ENCODE data around the gene ANAPC2. TPM values are rescaled to one million over a fixed set of nuclear protein-coding genes. Genes with fewer than 3 reads are reported as not detected.

Gene ANAPC2
- polyA plus RNA-seq, 1 experiment: 12.1 TPM

DNA sequence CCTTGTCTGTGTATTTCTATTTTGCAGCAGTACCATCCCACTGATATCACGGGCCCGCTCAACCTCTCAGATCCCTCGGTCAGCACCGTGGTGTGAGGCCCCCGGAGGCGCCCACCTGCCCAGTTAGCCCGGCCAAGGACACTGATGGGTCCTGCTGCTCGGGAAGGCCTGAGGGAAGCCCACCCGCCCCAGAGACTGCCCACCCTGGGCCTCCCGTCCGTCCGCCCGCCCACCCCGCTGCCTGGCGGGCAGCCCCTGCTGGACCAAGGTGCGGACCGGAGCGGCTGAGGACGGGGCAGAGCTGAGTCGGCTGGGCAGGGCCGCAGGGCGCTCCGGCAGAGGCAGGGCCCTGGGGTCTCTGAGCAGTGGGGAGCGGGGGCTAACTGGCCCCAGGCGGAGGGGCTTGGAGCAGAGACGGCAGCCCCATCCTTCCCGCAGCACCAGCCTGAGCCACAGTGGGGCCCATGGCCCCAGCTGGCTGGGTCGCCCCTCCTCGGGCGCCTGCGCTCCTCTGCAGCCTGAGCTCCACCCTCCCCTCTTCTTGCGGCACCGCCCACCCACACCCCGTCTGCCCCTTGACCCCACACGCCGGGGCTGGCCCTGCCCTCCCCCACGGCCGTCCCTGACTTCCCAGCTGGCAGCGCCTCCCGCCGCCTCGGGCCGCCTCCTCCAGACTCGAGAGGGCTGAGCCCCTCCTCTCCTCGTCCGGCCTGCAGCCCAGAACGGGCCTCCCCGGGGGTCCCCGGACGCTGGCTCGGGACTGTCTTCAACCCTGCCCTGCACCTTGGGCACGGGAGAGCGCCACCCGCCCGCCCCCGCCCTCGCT, 20.4 kb downstream of the ANAPC2 start:
- TF ChIP-seq, protein P1, sequence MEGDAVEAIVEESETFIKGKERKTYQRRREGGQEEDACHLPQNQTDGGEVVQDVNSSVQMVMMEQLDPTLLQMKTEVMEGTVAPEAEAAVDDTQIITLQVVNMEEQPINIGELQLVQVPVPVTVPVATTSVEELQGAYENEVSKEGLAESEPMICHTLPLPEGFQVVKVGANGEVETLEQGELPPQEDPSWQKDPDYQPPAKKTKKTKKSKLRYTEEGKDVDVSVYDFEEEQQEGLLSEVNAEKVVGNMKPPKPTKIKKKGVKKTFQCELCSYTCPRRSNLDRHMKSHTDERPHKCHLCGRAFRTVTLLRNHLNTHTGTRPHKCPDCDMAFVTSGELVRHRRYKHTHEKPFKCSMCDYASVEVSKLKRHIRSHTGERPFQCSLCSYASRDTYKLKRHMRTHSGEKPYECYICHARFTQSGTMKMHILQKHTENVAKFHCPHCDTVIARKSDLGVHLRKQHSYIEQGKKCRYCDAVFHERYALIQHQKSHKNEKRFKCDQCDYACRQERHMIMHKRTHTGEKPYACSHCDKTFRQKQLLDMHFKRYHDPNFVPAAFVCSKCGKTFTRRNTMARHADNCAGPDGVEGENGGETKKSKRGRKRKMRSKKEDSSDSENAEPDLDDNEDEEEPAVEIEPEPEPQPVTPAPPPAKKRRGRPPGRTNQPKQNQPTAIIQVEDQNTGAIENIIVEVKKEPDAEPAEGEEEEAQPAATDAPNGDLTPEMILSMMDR (IDR thresholded peaks at IDR 0.05; ENCODE audit: low read depth, low read length): no peak
- Histone ChIP-seq H3K27me3 (ENCODE audit: control insufficient read depth, insufficient read depth, low read length) (peaks cover 71% of the 10 kb centered on the region), H3K4me3 (ENCODE audit: low read depth, low read length) (no peak overlapping the region), H3K9me3 (ENCODE audit: control insufficient read depth, insufficient read depth, low read length) (peaks cover 3% of the 10 kb centered on the region; the same call in 1 of the 2 replicates), H3K27ac (ENCODE audit: low read depth, low read length) (no peak overlapping the region)
- ChIA-PET CTCF (no interaction called here), POLR2A (no interaction called here)
- no peak for DNase-seq (ENCODE audit: low read depth, low spot score)

DNA sequence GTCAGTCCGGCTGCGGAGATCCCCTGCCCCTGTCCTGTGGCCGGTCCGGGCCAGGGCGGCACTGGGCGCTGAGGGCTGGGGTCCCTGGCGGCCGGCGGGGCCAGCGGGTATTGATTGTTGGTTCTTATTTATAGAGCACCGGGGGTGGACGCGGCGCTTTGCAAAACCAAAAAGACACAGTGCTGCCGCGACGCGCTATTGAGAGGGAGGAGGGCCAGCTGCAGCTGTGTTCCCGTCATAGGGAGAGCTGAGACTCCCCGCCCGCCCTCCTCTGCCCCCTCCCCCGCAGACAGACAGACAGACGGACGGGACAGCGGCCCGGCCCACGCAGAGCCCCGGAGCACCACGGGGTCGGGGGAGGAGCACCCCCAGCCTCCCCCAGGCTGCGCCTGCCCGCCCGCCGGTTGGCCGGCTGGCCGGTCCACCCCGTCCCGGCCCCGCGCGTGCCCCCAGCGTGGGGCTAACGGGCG, 21.0 kb downstream of the ANAPC2 start:
- no peak overlapping the region for H3K4me3 ChIP-seq (ENCODE audit: low read depth, low read length)
- TF ChIP-seq, protein P1 (IDR thresholded peaks at IDR 0.05; ENCODE audit: low read depth, low read length): no peak
- ChIA-PET POLR2A (no interaction called here), CTCF (interaction anchor here (0.6 kb wide), 1 partner anchor 47 kb away, joined by 3 read pairs; no protein-coding TSS in a partner anchor)
- H3K9me3 ChIP-seq (ENCODE audit: control insufficient read depth, insufficient read depth, low read length): peaks cover 3% of the 10 kb centered on the region; the same call in 1 of the 2 replicates
- DNase-seq (ENCODE audit: low read depth, low spot score): no peak
- no peak overlapping the region for H3K27ac ChIP-seq (ENCODE audit: low read depth, low read length)
- peaks cover 71% of the 10 kb centered on the region for H3K27me3 ChIP-seq (ENCODE audit: control insufficient read depth, insufficient read depth, low read length)

DNA sequence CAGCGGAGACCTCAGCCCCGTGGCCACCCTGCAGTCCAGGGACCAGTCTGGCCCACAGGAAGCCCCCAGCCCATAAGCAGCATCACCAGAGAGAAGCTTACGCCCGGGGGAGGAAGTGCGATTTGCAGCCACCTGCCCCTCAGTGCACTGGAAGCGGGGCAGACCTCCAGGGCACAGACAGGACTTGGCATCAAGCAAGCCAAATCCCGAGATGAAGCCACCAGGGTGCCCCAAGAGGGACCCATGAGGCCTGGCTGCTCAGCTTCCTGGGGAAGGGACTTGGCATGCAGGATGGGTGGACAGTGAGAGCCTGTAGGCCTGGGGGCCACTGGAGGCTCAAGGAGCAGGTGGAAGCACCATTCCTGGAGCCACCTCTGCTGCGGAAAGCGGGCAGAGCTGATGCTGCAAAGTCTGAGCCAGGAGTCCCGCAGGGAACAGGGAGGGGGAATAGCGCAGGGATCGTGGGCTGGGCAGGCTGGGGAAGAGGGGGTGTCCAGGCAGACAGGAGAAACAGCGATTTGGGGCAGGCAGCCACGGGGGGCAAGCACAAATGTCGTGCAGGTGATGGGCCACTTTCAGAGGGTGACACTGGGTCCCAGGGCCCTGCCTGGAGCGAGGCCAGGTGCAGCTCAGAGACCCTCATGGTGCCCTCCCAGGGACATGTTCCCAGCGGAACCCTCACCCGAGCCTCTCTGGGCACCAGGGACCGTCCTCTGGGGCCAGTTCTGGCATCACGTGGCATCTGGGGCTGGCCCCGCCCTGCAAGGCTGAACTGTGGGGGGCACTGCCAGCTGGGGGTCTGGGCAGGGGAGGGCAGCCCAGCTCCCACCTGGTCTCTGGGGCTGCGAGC, 21.8 kb downstream of the ANAPC2 start:
- Histone ChIP-seq H3K4me3 (ENCODE audit: low read depth, low read length) (no peak overlapping the region), H3K9me3 (ENCODE audit: control insufficient read depth, insufficient read depth, low read length) (peaks cover 3% of the 10 kb centered on the region; the same call in 1 of the 2 replicates), H3K27me3 (ENCODE audit: control insufficient read depth, insufficient read depth, low read length) (peaks cover 67% of the 10 kb centered on the region), H3K27ac (ENCODE audit: low read depth, low read length) (no peak overlapping the region)
- CTCF ChIA-PET: interaction anchor here (0.6 kb wide), 1 partner anchor 46 kb away, joined by 3 read pairs; no protein-coding TSS in a partner anchor
- POLR2A ChIA-PET: no interaction called here
- TF ChIP-seq, protein P1 (IDR thresholded peaks at IDR 0.05; ENCODE audit: low read depth, low read length): no peak
- no peak for DNase-seq (ENCODE audit: low read depth, low spot score)

DNA sequence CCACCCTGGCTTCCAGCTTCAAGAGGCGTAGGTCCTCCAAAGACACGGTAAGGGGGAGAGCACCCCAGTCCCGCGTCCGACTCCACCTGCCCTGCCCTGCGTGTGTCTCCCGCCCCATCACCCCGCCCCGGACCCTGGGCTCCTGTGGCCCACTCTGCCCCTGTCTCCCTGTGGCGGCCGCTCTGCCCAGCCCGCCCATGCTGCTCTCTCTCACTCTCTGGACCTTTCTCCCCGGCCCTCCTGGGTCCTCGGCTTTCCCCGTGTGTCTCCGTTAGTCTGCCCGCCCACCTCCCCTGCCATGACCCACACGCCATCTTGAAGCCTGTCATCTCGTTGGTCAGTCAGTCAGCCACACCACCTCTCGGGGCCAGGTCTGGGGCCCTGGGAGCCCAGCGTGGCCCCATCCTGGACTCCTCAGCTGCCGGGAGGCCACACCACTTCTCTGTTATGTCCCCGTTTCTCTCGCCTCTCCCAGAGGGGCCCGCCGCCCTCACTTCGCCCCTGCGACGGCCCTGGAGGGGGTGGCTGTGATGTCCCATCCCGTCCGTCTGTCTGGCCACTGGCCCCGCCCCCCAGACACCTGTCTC, 23.0 kb downstream of the ANAPC2 start:
- DNase-seq (ENCODE audit: low read depth, low spot score): no peak
- CTCF ChIA-PET: no interaction called here
- POLR2A ChIA-PET: interaction anchor here (1.4 kb wide), 1 partner anchor 24 kb away, joined by 3 read pairs; no protein-coding TSS in a partner anchor
- Histone ChIP-seq H3K27ac (ENCODE audit: low read depth, low read length) (no peak overlapping the region), H3K4me3 (ENCODE audit: low read depth, low read length) (no peak overlapping the region), H3K9me3 (ENCODE audit: control insufficient read depth, insufficient read depth, low read length) (peaks cover 3% of the 10 kb centered on the region; the same call in 1 of the 2 replicates), H3K27me3 (ENCODE audit: control insufficient read depth, insufficient read depth, low read length) (peaks cover 60% of the 10 kb centered on the region)
- TF ChIP-seq, protein P1 (IDR thresholded peaks at IDR 0.05; ENCODE audit: low read depth, low read length): no peak

Data from AG04450 (cell line).